ENCODE data around the gene HOMEZ. TPM values are rescaled to one million over a fixed set of nuclear protein-coding genes. Genes with fewer than 3 reads are reported as not detected.

HOMEZ gene
- total and polyA plus RNA-seq, 10 of the 15 experiments (the other 5 are each of a cell fraction or from before 2014, with no cell fraction given): 2.6 to 19.3 (median 13.0) TPM

GRCh38 chr14:23286902-23287479 is 1.1 kb upstream of the HOMEZ start:
- 67% methylated on average over 6 of the region's 6 CpGs for WGBS (ENCODE audit: insufficient coverage, insufficient replicate concordance, low lambda C conversion rate, missing lambda C conversion rate)
- no peaks in the 10 kb centered on the region; a peak in 1 of 4 replicates for H3K36me3 ChIP-seq (ENCODE audit: control insufficient read depth in 2 of 2, insufficient read depth in 2 of 2, low read length in 1 of 2)
- peak overlapping the region; percentile 52 for H3K4me2 ChIP-seq (ENCODE audit: control insufficient read depth, insufficient read depth)
- H4K20me1 ChIP-seq (ENCODE audit: control insufficient read depth, insufficient read depth): no peaks in the 10 kb centered on the region
- peak overlapping the region; percentile 85 for H3K27ac ChIP-seq (ENCODE audit: control insufficient read depth, insufficient read depth)
- intact Hi-C loops (cut with micrococcal nuclease; ENCODE audit: unreplicated experiment) (loop anchor here (1.0 kb wide), 1 partner anchor 7 kb away; no protein-coding TSS in a partner anchor), in situ Hi-C loops (cut with MboI) (no loop called here)
- no peaks in the 10 kb centered on the region for H3K27me3 ChIP-seq (replicated peaks in 1 of 2; ENCODE audit: control insufficient read depth in 2 of 2, insufficient read depth in 2 of 2, low read length in 1 of 2)
- ATAC-seq: no peak
- no peaks in the 10 kb centered on the region for H3K9me3 ChIP-seq (replicated peaks; ENCODE audit: control insufficient read depth, insufficient read depth, low read length)
- DNase-seq (ENCODE audit: low read depth, low spot score): no peak
- SMC1A ChIA-PET (ENCODE audit: uncharacterized antibody, unreplicated experiment): interaction anchor here (0.7 to 2.4 kb wide), 6 partner anchors 13 to 301 kb away, joined by 3 to 34 read pairs (median 4); partner anchors contain the start of genes PABPN1 and PPP1R3E
- POLR2A ChIA-PET: interaction anchor here (0.7 to 4.6 kb wide), 10 partner anchors 7 to 280 kb away, joined by 3 to 40 read pairs (median 5); partner anchors contain the start of genes AP1G2, BCL2L2, PABPN1 and PPP1R3E
- H3K4me1 ChIP-seq (ENCODE audit: control insufficient read depth, insufficient read depth, low read length): peaks cover 6% of the 10 kb centered on the region; the same call in 1 of the 2 replicates
- H3K9ac ChIP-seq (ENCODE audit: control insufficient read depth, insufficient read depth, low read length): peak overlapping the region; percentile 68
- H2AFZ ChIP-seq (ENCODE audit: control insufficient read depth, low read depth, low read length): peak overlapping the region; percentile 95; the same call in 1 of the 2 replicates
- peak overlapping the region; percentile 77 for H3K4me3 ChIP-seq
- BruUV-seq (replicated peaks): no TSS peak
- FAIRE-seq: no peak
- RAD21 ChIA-PET (ENCODE audit: unreplicated experiment): interaction anchor here (1.5 to 3.7 kb wide), 3 partner anchors 14 to 166 kb away, joined by 4 to 26 read pairs (median 21); partner anchors contain the start of genes PABPN1 and PPP1R3E
- H3K79me2 ChIP-seq (ENCODE audit: control insufficient read depth, insufficient read depth, low read length): peaks cover 24% of the 10 kb centered on the region
- CTCF ChIA-PET: interaction anchor here (0.7 to 3.8 kb wide), 10 partner anchors 9 to 304 kb away, joined by 3 to 36 read pairs (median 8); partner anchors contain the start of genes AJUBA and PABPN1
- no peak for TF ChIP-seq IKZF2 (IDR thresholded peaks at IDR 0.05)
- no peak for TF ChIP-seq EP300 (IDR thresholded peaks at IDR 0.05; ENCODE audit: borderline replicate concordance in 1 of 2, control insufficient read depth in 1 of 2, low read depth in 2 of 2, low read length in 2 of 2)
- no peak for TF ChIP-seq RB1 (IDR thresholded peaks at IDR 0.05; ENCODE audit: borderline replicate concordance)
- TF ChIP-seq, protein P1, sequence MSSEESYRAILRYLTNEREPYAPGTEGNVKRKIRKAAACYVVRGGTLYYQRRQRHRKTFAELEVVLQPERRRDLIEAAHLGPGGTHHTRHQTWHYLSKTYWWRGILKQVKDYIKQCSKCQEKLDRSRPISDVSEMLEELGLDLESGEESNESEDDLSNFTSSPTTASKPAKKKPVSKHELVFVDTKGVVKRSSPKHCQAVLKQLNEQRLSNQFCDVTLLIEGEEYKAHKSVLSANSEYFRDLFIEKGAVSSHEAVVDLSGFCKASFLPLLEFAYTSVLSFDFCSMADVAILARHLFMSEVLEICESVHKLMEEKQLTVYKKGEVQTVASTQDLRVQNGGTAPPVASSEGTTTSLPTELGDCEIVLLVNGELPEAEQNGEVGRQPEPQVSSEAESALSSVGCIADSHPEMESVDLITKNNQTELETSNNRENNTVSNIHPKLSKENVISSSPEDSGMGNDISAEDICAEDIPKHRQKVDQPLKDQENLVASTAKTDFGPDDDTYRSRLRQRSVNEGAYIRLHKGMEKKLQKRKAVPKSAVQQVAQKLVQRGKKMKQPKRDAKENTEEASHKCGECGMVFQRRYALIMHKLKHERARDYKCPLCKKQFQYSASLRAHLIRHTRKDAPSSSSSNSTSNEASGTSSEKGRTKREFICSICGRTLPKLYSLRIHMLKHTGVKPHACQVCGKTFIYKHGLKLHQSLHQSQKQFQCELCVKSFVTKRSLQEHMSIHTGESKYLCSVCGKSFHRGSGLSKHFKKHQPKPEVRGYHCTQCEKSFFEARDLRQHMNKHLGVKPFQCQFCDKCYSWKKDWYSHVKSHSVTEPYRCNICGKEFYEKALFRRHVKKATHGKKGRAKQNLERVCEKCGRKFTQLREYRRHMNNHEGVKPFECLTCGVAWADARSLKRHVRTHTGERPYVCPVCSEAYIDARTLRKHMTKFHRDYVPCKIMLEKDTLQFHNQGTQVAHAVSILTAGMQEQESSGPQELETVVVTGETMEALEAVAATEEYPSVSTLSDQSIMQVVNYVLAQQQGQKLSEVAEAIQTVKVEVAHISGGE (CRISPR knock-in tag; IDR thresholded peaks at IDR 0.05): no peak
- TF ChIP-seq ZNF217 (IDR thresholded peaks at IDR 0.05): no peak
- TF ChIP-seq BCLAF1 (IDR thresholded peaks at IDR 0.05): no peak
- TF ChIP-seq ASH2L (IDR thresholded peaks at IDR 0.05; ENCODE audit: borderline replicate concordance, low read depth): no peak
- no peak for TF ChIP-seq SPI1 (IDR thresholded peaks at IDR 0.05; ENCODE audit: borderline replicate concordance, insufficient read depth, low read depth, low read length)
- TF ChIP-seq NFYB (IDR thresholded peaks at IDR 0.05; ENCODE audit: insufficient read depth, low read depth, low read length): no peak
- TF ChIP-seq ZBTB4 (CRISPR knock-in tag; IDR thresholded peaks at IDR 0.05): no peak
- no peak for TF ChIP-seq SIX5 (IDR thresholded peaks at IDR 0.05; ENCODE audit: low read depth, low read length, severe bottlenecking)

Measured in GM12878 (cell line).